Measurements from ENCODE around the gene SMIM14.

GRCh38 chr4:39648827-39649558 is 10.3 kb upstream of the SMIM14 start:
- TF ChIP-seq POLR2A (IDR thresholded peaks at IDR 0.05; ENCODE audit: low read length): no peak
- no peak for TF ChIP-seq GATA1 (IDR thresholded peaks at IDR 0.05; ENCODE audit: low read depth, low read length)
